Keratinocyte (primary cell): ENCODE results near the gene PLBD2.

ENCODE experiments used
- CTCF ChIP-seq, 3 experiments: IDR thresholded peaks in 1 of 3; conservative IDR thresholded peaks in 1 of 3; optimal IDR thresholded peaks in 1 of 3; 2 replicates in 2 of 3; 3 replicates in 1 of 3; pipeline versions ENCODE3 to v1.5.1; 2011; ENCODE audit warnings: low read length in 3 of 3, mild to moderate bottlenecking in 3 of 3, moderate library complexity in 2 of 3, control low read depth in 1 of 3, inconsistent platforms in 1 of 3; ENCODE audit not compliant: insufficient read depth in 2 of 3; ENCODE audit errors: extremely low read depth in 1 of 3
- EZH2 ChIP-seq: IDR thresholded peaks from one replicate; pipeline ENCODE4 v1.6.1; 2012; ENCODE audit warnings: inconsistent platforms, mild to moderate bottlenecking, low read length, moderate library complexity

DNA sequence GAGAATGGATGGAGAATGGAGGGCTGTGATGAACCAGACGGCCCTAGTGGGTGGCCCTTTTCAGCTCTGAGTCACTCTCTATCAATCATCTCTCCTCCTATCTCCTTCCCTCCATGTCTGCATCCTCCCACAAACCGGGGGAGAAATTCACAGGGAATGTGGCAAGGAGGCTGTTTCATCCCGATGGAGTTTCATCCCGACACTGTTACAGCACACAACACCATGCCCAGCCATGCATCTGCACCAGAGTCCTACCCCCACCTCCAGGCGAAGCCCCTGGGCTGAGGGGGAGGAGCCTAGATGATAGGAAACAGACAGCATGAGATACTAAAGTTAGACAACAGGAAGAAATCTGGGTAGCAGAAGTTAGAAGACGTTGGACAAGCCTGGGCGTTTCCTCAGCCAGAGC lies 44.3 kb upstream of the PLBD2 start:
- no peak for TF ChIP-seq CTCF (optimal IDR thresholded peaks at IDR 0.05 in 1 of 3, IDR thresholded peaks at IDR 0.05 in 1 of 3, conservative IDR thresholded peaks at IDR 0.05 in 1 of 3; ENCODE audit: extremely low read depth in 1 of 3, insufficient read depth in 2 of 3, low read length in 3 of 3)
- no peak for TF ChIP-seq EZH2
